OCI-LY7 (cell line): ENCODE measurements around the gene KRTCAP2.

Experiments
- CTCF ChIP-seq: fragments of 200-600 bp; sonication (generic); conservative IDR thresholded peaks from 2 replicates; pipeline ENCODE4 v1.5.1; 2014; ENCODE audit warnings: mild to moderate bottlenecking, antibody characterized with exemption, low read length, moderate library complexity, mixed read lengths
- EZH2phosphoT487 ChIP-seq: fragments of 200-600 bp; sonication (generic); IDR thresholded peaks from 2 replicates; pipeline ENCODE4 v1.6.1; 2018; ENCODE audit warnings: low read depth, borderline replicate concordance, mild to moderate bottlenecking, mixed run types, antibody characterized with exemption, low read length, moderate library complexity, mixed read lengths

GRCh38 chr1:155197901-155198546 lies 24.9 kb upstream of the KRTCAP2 start:
- TF ChIP-seq CTCF (no peak), EZH2phosphoT487 (no peak)
